Endodermal cell (in vitro differentiated cells): ENCODE results near the gene COX4I2. TPM values are rescaled to one million over a fixed set of nuclear protein-coding genes. Genes with fewer than 3 reads are reported as not detected.

Source experiments
- DNase-seq: peaks from one replicate; pipeline ENCODE4 v3.0.0-alpha.2; 2017
- H3K27ac ChIP-seq: 2 replicates; pipeline ENCODE4 v1.5.1; 2013; ENCODE audit warnings: mild to moderate bottlenecking, low read depth, low read length, moderate library complexity
- H3K27me3 ChIP-seq: 2 replicates; pipeline ENCODE4 v1.6.1; 2013; ENCODE audit warnings: mild to moderate bottlenecking, low read length, moderate library complexity; ENCODE audit not compliant: insufficient read depth, control insufficient read depth, poor library complexity, severe bottlenecking
- H3K36me3 ChIP-seq: 2 replicates; pipeline ENCODE4 v1.7.0; 2013; ENCODE audit warnings: mild to moderate bottlenecking, low read length, moderate library complexity; ENCODE audit not compliant: control insufficient read depth, insufficient read depth
- H3K4me1 ChIP-seq: one replicate; pipeline ENCODE4 v1.7.0; 2013; ENCODE audit warnings: low read length; ENCODE audit not compliant: control insufficient read depth, insufficient read depth
- H3K4me3 ChIP-seq: 2 replicates; pipeline ENCODE4 v1.5.1; 2013; ENCODE audit warnings: mild to moderate bottlenecking, low read length, moderate library complexity
- H3K9ac ChIP-seq: 2 replicates; pipeline ENCODE4 v1.6.1; 2013; ENCODE audit warnings: mild to moderate bottlenecking, low read length, moderate library complexity; ENCODE audit not compliant: poor library complexity, severe bottlenecking; ENCODE audit errors: extremely low read depth
- H3K9me3 ChIP-seq: 2 replicates; pipeline ENCODE4 v1.6.1; 2013; ENCODE audit warnings: mild to moderate bottlenecking, low read length, moderate library complexity; ENCODE audit not compliant: control insufficient read depth
- H3K27ac Mint-ChIP-seq: 2 replicates; pipeline ENCODE4 v1.8.0; 2020; ENCODE audit warnings: mixed read lengths
- H3K27me3 Mint-ChIP-seq: 2 replicates; pipeline ENCODE4 v1.8.0; 2021; ENCODE audit warnings: mild to moderate bottlenecking, mixed read lengths; ENCODE audit not compliant: insufficient read depth
- H3K36me3 Mint-ChIP-seq: 2 replicates; pipeline ENCODE4 v1.8.0; 2020; ENCODE audit warnings: low read depth, mixed read lengths
- H3K4me1 Mint-ChIP-seq: 2 replicates; pipeline ENCODE4 v1.8.0; 2020; ENCODE audit warnings: mixed read lengths
- H3K4me3 Mint-ChIP-seq: 2 replicates; pipeline ENCODE4 v1.8.0; 2020; ENCODE audit warnings: mild to moderate bottlenecking, moderate library complexity, mixed read lengths
- H3K9me3 Mint-ChIP-seq: 2 replicates; pipeline ENCODE4 v1.8.0; 2020; ENCODE audit warnings: mild to moderate bottlenecking, mixed read lengths
- WGBS, 2 experiments: methylation state at CpG; one replicate each; pipeline versions ENCODE4 v1.1.5 to v1.1.7; 2013; ENCODE audit warnings: missing lambda C conversion rate in 2 of 2, mixed read lengths in 1 of 2; ENCODE audit not compliant: insufficient coverage in 1 of 2, insufficient read length in 1 of 2; 5-methylcytosine and 5-hydroxymethylcytosine counted together
- total RNA-seq, 2 donors: library from RNA; stranded (reverse); fragmentation: NEBNext Ultra II Directional in 1 of 2; extraction: Animal tissue kit (Norgen Biotek cat#: 25700) in 1 of 2; gene quantifications; 2 replicates in 1 of 2; 3 replicates in 1 of 2; pipeline ENCODE4 v1.2.1, GENCODE V29; 2021
- TF ChIP-seq, protein P1 (sequence below): fragments of 200-600 bp; sonication (generic); conservative IDR thresholded peaks from 2 replicates; pipeline ENCODE4 v1.5.0; 2021; ENCODE audit warnings: antibody characterized with exemption, mild to moderate bottlenecking

Gene COX4I2
- total RNA-seq, 2 donors from 2014 or later: not detected

GRCh38 chr20:31663524-31663837, 25.8 kb downstream of the COX4I2 start:
- 92 to 97% methylated on average over 2 of the region's 2 CpGs for WGBS, 2 experiments
- peak overlapping the region; percentile 14 for H3K4me3 ChIP-seq
- no peak overlapping the region for H3K9ac ChIP-seq
- H3K36me3 ChIP-seq: peaks cover 21% of the 10 kb centered on the region
- no peaks in the 10 kb centered on the region for H3K9me3 ChIP-seq
- no peak overlapping the region for H3K27ac ChIP-seq
- H3K27me3 Mint-ChIP-seq: no peaks in the 10 kb centered on the region
- no peaks in the 10 kb centered on the region for H3K9me3 Mint-ChIP-seq
- H3K4me1 ChIP-seq: peaks cover 5% of the 10 kb centered on the region
- H3K4me1 Mint-ChIP-seq: peaks cover 44% of the 10 kb centered on the region
- no peak overlapping the region for H3K4me3 Mint-ChIP-seq
- H3K27ac Mint-ChIP-seq: peak overlapping the region; percentile 80
- H3K27me3 ChIP-seq: no peaks in the 10 kb centered on the region
- peaks cover 35% of the 10 kb centered on the region for H3K36me3 Mint-ChIP-seq
- DNase-seq: no peak
- TF ChIP-seq, protein P1, sequence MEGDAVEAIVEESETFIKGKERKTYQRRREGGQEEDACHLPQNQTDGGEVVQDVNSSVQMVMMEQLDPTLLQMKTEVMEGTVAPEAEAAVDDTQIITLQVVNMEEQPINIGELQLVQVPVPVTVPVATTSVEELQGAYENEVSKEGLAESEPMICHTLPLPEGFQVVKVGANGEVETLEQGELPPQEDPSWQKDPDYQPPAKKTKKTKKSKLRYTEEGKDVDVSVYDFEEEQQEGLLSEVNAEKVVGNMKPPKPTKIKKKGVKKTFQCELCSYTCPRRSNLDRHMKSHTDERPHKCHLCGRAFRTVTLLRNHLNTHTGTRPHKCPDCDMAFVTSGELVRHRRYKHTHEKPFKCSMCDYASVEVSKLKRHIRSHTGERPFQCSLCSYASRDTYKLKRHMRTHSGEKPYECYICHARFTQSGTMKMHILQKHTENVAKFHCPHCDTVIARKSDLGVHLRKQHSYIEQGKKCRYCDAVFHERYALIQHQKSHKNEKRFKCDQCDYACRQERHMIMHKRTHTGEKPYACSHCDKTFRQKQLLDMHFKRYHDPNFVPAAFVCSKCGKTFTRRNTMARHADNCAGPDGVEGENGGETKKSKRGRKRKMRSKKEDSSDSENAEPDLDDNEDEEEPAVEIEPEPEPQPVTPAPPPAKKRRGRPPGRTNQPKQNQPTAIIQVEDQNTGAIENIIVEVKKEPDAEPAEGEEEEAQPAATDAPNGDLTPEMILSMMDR: no peak

- peak; percentile 83 for DNase-seq
- peaks cover 5% of the 10 kb centered on the region for H3K4me1 ChIP-seq
- Mint-ChIP-seq H3K36me3 (peaks cover 38% of the 10 kb centered on the region), H3K9me3 (no peaks in the 10 kb centered on the region), H3K27me3 (no peaks in the 10 kb centered on the region), H3K4me1 (peaks cover 44% of the 10 kb centered on the region), H3K27ac (peak overlapping the region; percentile 80), H3K4me3 (no peak overlapping the region)
- no peak overlapping the region for H3K9ac ChIP-seq
- WGBS, 2 experiments: 84 to 90% methylated on average over 2 to 11 of the region's 11 CpGs
- no peaks in the 10 kb centered on the region for H3K9me3 ChIP-seq
- TF ChIP-seq, protein P1: no peak
- H3K36me3 ChIP-seq: peaks cover 21% of the 10 kb centered on the region
- H3K27ac ChIP-seq: peak overlapping the region; percentile 61
- H3K4me3 ChIP-seq: peak overlapping the region; percentile 14
- H3K27me3 ChIP-seq: no peaks in the 10 kb centered on the region
These were observed 26.4 kb downstream of the COX4I2 start for GRCh38 chr20:31663838-31664695.

- no peak for DNase-seq
- H3K9me3 ChIP-seq: no peaks in the 10 kb centered on the region
- peaks cover 25% of the 10 kb centered on the region for H3K36me3 ChIP-seq
- Mint-ChIP-seq H3K4me3 (no peak overlapping the region), H3K27me3 (no peaks in the 10 kb centered on the region), H3K9me3 (no peaks in the 10 kb centered on the region), H3K27ac (no peak overlapping the region), H3K36me3 (peaks cover 44% of the 10 kb centered on the region), H3K4me1 (peaks cover 44% of the 10 kb centered on the region)
- TF ChIP-seq, protein P1: no peak
- no peaks in the 10 kb centered on the region for H3K27me3 ChIP-seq
- WGBS, 2 experiments: 95 to 100% methylated on average over 1 to 2 of the region's 2 CpGs
- H3K9ac ChIP-seq: no peak overlapping the region
- peak overlapping the region; percentile 61 for H3K27ac ChIP-seq
- no peak overlapping the region for H3K4me3 ChIP-seq
- H3K4me1 ChIP-seq: peaks cover 5% of the 10 kb centered on the region
These were observed 27.1 kb downstream of the COX4I2 start for GRCh38 chr20:31664696-31665354.
